H1 (cell line): Measurements from ENCODE around the gene ARFGEF3. TPM values are rescaled to one million over a fixed set of nuclear protein-coding genes. Genes with fewer than 3 reads are reported as not detected.

Experiments
- CTCF ChIA-PET: fragments of 300-600 bp; sonication (Branson Sonifier 250); formaldehyde crosslinking; loops from one replicate; lab custom pipeline; 2021; ENCODE audit not compliant: partially characterized antibody; lab: Charles Lee
- POLR2A ChIA-PET: fragments of 300-600 bp; sonication (Branson Sonifier 250); formaldehyde crosslinking; loops from one replicate; lab custom pipeline; 2021; ENCODE audit warnings: inconsistent platforms; ENCODE audit not compliant: partially characterized antibody; lab: Charles Lee
- DNase-seq, 2 experiments: peaks; one replicate each; pipeline versions ENCODE4 v3.0.0 to v3.0.0-alpha.2; 2010 to 2022; ENCODE audit warnings: low spot score in 2 of 2, low read depth in 1 of 2, mixed read lengths in 1 of 2
- FAIRE-seq: peaks from 2 replicates; lab custom pipeline; 2011; peaks lifted over from hg19 to GRCh38; lab: Jason Lieb, UNC
- H2AFZ ChIP-seq: 2 replicates; pipeline ENCODE4 v1.8.1; 2012; ENCODE audit warnings: low read length, inconsistent platforms
- H2AK5ac ChIP-seq: 2 replicates; pipeline ENCODE4 v1.6.1; 2013; ENCODE audit warnings: low read depth, low read length
- H2BK120ac ChIP-seq: replicated peaks from 2 replicates; pipeline ENCODE3; 2013; ENCODE audit warnings: low read depth, low read length, inconsistent platforms
- H2BK12ac ChIP-seq: 2 replicates; pipeline ENCODE4 v1.6.1; 2013; ENCODE audit warnings: low read depth, low read length
- H2BK15ac ChIP-seq: 2 replicates; pipeline ENCODE4 v1.6.1; 2013; ENCODE audit warnings: low read length
- H2BK20ac ChIP-seq: 2 replicates; pipeline ENCODE4 v1.6.1; 2013; ENCODE audit warnings: low read length
- H2BK5ac ChIP-seq: 2 replicates; pipeline ENCODE4 v1.6.1; 2013; ENCODE audit warnings: low read depth, low read length
- H3K14ac ChIP-seq: 2 replicates; pipeline ENCODE4 v1.6.1; 2013; ENCODE audit warnings: inconsistent platforms; ENCODE audit not compliant: insufficient read length
- H3K18ac ChIP-seq: 2 replicates; pipeline ENCODE4 v1.6.1; 2013; ENCODE audit warnings: low read length; ENCODE audit errors: extremely low read depth
- H3K23ac ChIP-seq: 2 replicates; pipeline ENCODE4 v1.6.1; 2013; ENCODE audit warnings: inconsistent platforms; ENCODE audit not compliant: insufficient read length
- H3K23me2 ChIP-seq: 2 replicates; pipeline ENCODE4 v1.6.1; 2013; ENCODE audit warnings: low read depth, low read length
- H3K27ac ChIP-seq: 2 replicates; pipeline ENCODE4 v1.6.1; 2011; ENCODE audit warnings: low read depth, low read length, inconsistent platforms
- H3K27me3 ChIP-seq, 4 experiments: replicated peaks in 1 of 4; 1 replicate in 1 of 4; 2 replicates in 3 of 4; pipeline versions ENCODE4 v1.6.1 to v1.8.1; 2011 to 2013; ENCODE audit warnings: low read length in 3 of 4, mild to moderate bottlenecking in 3 of 4, inconsistent platforms in 2 of 4, mixed read lengths in 2 of 4, moderate library complexity in 1 of 4; ENCODE audit not compliant: control insufficient read depth in 3 of 4, insufficient read depth in 3 of 4; ENCODE audit errors: extremely low read depth in 1 of 4
- H3K36me3 ChIP-seq, 4 experiments: 2 replicates each; pipeline versions ENCODE4 v1.6.1 to v1.8.1; 2011 to 2013; ENCODE audit warnings: mild to moderate bottlenecking in 4 of 4, low read length in 3 of 4, moderate library complexity in 2 of 4, control low read depth in 1 of 4, inconsistent platforms in 1 of 4; ENCODE audit not compliant: insufficient read depth in 4 of 4, control insufficient read depth in 2 of 4
- H3K4ac ChIP-seq: replicated peaks from 2 replicates; pipeline ENCODE3; 2013; ENCODE audit warnings: low read length, low read depth, mixed read lengths, inconsistent platforms; ENCODE audit not compliant: insufficient read length
- H3K4me1 ChIP-seq, 4 experiments: replicated peaks in 1 of 4; 1 replicate in 1 of 4; 2 replicates in 3 of 4; pipeline versions ENCODE4 v1.6.1 to v1.8.1; 2011 to 2013; ENCODE audit warnings: low read length in 3 of 4, inconsistent platforms in 2 of 4, mixed read lengths in 1 of 4; ENCODE audit not compliant: insufficient read depth in 4 of 4, control insufficient read depth in 3 of 4
- H3K4me2 ChIP-seq, 2 experiments: 2 replicates each; pipeline versions ENCODE4 v1.6.1 to v1.8.1; 2011 to 2013; ENCODE audit warnings: low read depth in 2 of 2, low read length in 2 of 2, control low read depth in 1 of 2, inconsistent platforms in 1 of 2, mild to moderate bottlenecking in 1 of 2; ENCODE audit not compliant: insufficient read depth in 1 of 2
- H3K4me3 ChIP-seq, 4 experiments: fragments of 200-600, 300-600 bp in 1 of 4; sonication (generic), shearing (Covaris generic), sonication (Bioruptor Twin) in 1 of 4; 2 replicates each; pipeline versions ENCODE4 v1.5.1 to v1.8.1; 2011 to 2016; ENCODE audit warnings: low read length in 4 of 4, low read depth in 3 of 4, control low read depth in 2 of 4, inconsistent platforms in 2 of 4, mild to moderate bottlenecking in 2 of 4, mixed read lengths in 1 of 4, moderate library complexity in 1 of 4; ENCODE audit not compliant: insufficient read depth in 2 of 4; ENCODE audit errors: extremely low read depth in 1 of 4
- H3K56ac ChIP-seq: replicated peaks from 2 replicates; pipeline ENCODE3; 2013; ENCODE audit warnings: low read depth, mild to moderate bottlenecking, mixed read lengths, low read length, inconsistent platforms; ENCODE audit not compliant: insufficient read length
- H3K79me1 ChIP-seq: 2 replicates; pipeline ENCODE4 v1.6.1; 2013; ENCODE audit warnings: low read depth, low read length, control low read depth
- H3K79me2 ChIP-seq, 2 experiments: 2 replicates each; pipeline versions ENCODE4 v1.6.1 to v1.8.1; 2012 to 2013; ENCODE audit warnings: low read length in 2 of 2, mild to moderate bottlenecking in 2 of 2, inconsistent platforms in 1 of 2; ENCODE audit not compliant: insufficient read depth in 2 of 2, control insufficient read depth in 1 of 2
- H3K9ac ChIP-seq, 4 experiments: replicated peaks in 1 of 4; 1 replicate in 1 of 4; 2 replicates in 3 of 4; pipeline versions ENCODE4 v1.6.1 to v1.8.1; 2011 to 2013; ENCODE audit warnings: low read depth in 3 of 4, low read length in 3 of 4, control low read depth in 2 of 4, mild to moderate bottlenecking in 2 of 4, moderate library complexity in 2 of 4, inconsistent platforms in 1 of 4; ENCODE audit errors: extremely low read depth in 1 of 4
- H3K9me3 ChIP-seq, 2 experiments: 2 replicates each; pipeline versions ENCODE4 v1.6.1 to v1.8.1; 2012 to 2013; ENCODE audit warnings: mild to moderate bottlenecking in 2 of 2, moderate library complexity in 2 of 2, control low read depth in 1 of 2, inconsistent platforms in 1 of 2, low read depth in 1 of 2, low read length in 1 of 2, mixed read lengths in 1 of 2; ENCODE audit not compliant: insufficient read depth in 2 of 2
- H4K20me1 ChIP-seq, 2 experiments: replicated peaks in 1 of 2; 2 replicates each; pipeline versions ENCODE3 to v1.8.1; 2011 to 2013; ENCODE audit warnings: inconsistent platforms in 2 of 2, low read length in 2 of 2, mild to moderate bottlenecking in 1 of 2; ENCODE audit not compliant: insufficient read depth in 2 of 2, control insufficient read depth in 1 of 2
- H4K5ac ChIP-seq: 2 replicates; pipeline ENCODE4 v1.6.1; 2013; ENCODE audit warnings: low read length, low read depth, mixed read lengths, inconsistent platforms; ENCODE audit not compliant: insufficient read length
- H4K8ac ChIP-seq: 2 replicates; pipeline ENCODE4 v1.8.0; 2013; ENCODE audit warnings: mild to moderate bottlenecking, moderate library complexity, low read length, inconsistent platforms; ENCODE audit not compliant: insufficient read depth; ENCODE audit errors: extremely low read depth
- H4K91ac ChIP-seq: replicated peaks from 2 replicates; pipeline ENCODE3; 2013; ENCODE audit warnings: low read length, mixed read lengths, inconsistent platforms; ENCODE audit not compliant: insufficient read length
- CTCF ChIP-seq, 3 experiments: IDR thresholded peaks; 1 replicate in 2 of 3; 2 replicates in 1 of 3; pipeline versions ENCODE4 v1.5.1 to v1.6.1; 2011; ENCODE audit warnings: low read length in 3 of 3, mild to moderate bottlenecking in 3 of 3, inconsistent platforms in 2 of 3, low read depth in 1 of 3, moderate library complexity in 1 of 3; ENCODE audit not compliant: insufficient read depth in 1 of 3; ENCODE audit errors: control extremely low read depth in 1 of 3
- EP300 ChIP-seq, 2 experiments: IDR thresholded peaks; 1 replicate in 1 of 2; 2 replicates in 1 of 2; pipeline ENCODE4 v1.6.1; 2011 to 2012; ENCODE audit warnings: low read depth in 2 of 2, low read length in 2 of 2, mild to moderate bottlenecking in 2 of 2, borderline replicate concordance in 1 of 2, inconsistent platforms in 1 of 2, moderate library complexity in 1 of 2
- GTF2F1 ChIP-seq: IDR thresholded peaks from 2 replicates; pipeline ENCODE4 v1.6.1; 2012; ENCODE audit warnings: low read depth, low read length, improper control_type of control experiment, borderline replicate concordance
- HDAC2 ChIP-seq, 2 experiments: fragments of 300-600 bp in 1 of 2; sonication (generic) in 1 of 2; IDR thresholded peaks; 2 replicates each; pipeline ENCODE4 v1.6.1; 2011 to 2012; ENCODE audit warnings: low read depth in 2 of 2, low read length in 2 of 2, mild to moderate bottlenecking in 2 of 2, moderate library complexity in 2 of 2, borderline replicate concordance in 1 of 2, inconsistent platforms in 1 of 2
- KDM1A ChIP-seq: fragments of 200-600, 300-600 bp; sonication (generic); IDR thresholded peaks from 2 replicates; pipeline ENCODE4 v1.7.1; 2016; ENCODE audit warnings: mild to moderate bottlenecking, low read length, borderline replicate concordance
- MAX ChIP-seq: IDR thresholded peaks from 2 replicates; pipeline ENCODE4 v1.6.1; 2012; ENCODE audit warnings: inconsistent platforms
- RXRA ChIP-seq: IDR thresholded peaks from 2 replicates; pipeline ENCODE4 v1.6.1; 2011; ENCODE audit warnings: low read depth, mild to moderate bottlenecking, low read length, moderate library complexity; ENCODE audit not compliant: insufficient read depth
- SIX5 ChIP-seq: IDR thresholded peaks from 2 replicates; pipeline ENCODE4 v1.6.1; 2011; ENCODE audit warnings: mild to moderate bottlenecking, low read depth, low read length
- TAF1 ChIP-seq: IDR thresholded peaks from 2 replicates; pipeline ENCODE4 v1.6.1; 2011; ENCODE audit warnings: mild to moderate bottlenecking, low read depth, low read length
- TEAD4 ChIP-seq: IDR thresholded peaks from 2 replicates; pipeline ENCODE4 v1.6.1; 2012; ENCODE audit warnings: low read depth, low read length, inconsistent platforms, mixed read lengths
- ZNF274 ChIP-seq: IDR thresholded peaks from 2 replicates; pipeline ENCODE4 v1.7.0; 2012; ENCODE audit warnings: low read length, borderline replicate concordance; ENCODE audit errors: extremely low read depth
- WGBS, 2 experiments: shearing (Covaris generic) in 1 of 2; methylation state at CpG; one replicate each; pipeline versions ENCODE4 v1.1.6 to v1.1.7; 2013 to 2015; ENCODE audit warnings: low lambda C conversion rate in 2 of 2, mixed read lengths in 2 of 2, inconsistent platforms in 1 of 2, low coverage in 1 of 2, missing lambda C conversion rate in 1 of 2; ENCODE audit not compliant: insufficient replicate concordance in 2 of 2, insufficient coverage in 1 of 2, insufficient read length in 1 of 2; ENCODE audit errors: extremely low coverage in 1 of 2, missing lambda C conversion rate in 1 of 2; 5-methylcytosine and 5-hydroxymethylcytosine counted together
- polyA plus RNA-seq, 7 experiments: library from polyadenylated mRNA; depleted of rRNA in 3 of 7; stranded (reverse) in 5 of 7; unstranded in 2 of 7; fragments of >200 nt in 5 of 7; fragments of 200-250 nt in 2 of 7; gene quantifications; 1 replicate in 5 of 7; 2 replicates in 1 of 7; 4 replicates in 1 of 7; pipeline versions ENCODE4 v1.2.1 to v1.2.3, GENCODE V29; 2011 to 2013; ENCODE audit warnings: missing spikeins in 2 of 7, mixed read lengths in 2 of 7
- total RNA-seq: library from RNA; stranded (reverse); fragmentation: NEBNext Ultra II Directional; extraction: Animal tissue kit (Norgen Biotek cat#: 25700); gene quantifications from 2 replicates; pipeline ENCODE4 v1.2.1, GENCODE V29; 2021

The ARFGEF3 gene
- total and polyA plus RNA-seq, 2 of the 8 experiments (the other 6 are each of a cell fraction or from before 2014, with no cell fraction given) = 5.8 to 23.2 TPM

GRCh38 chr6:138187156-138187555 lies 25.4 kb downstream of the ARFGEF3 start:
- Histone ChIP-seq H3K36me3 (no peaks in the 10 kb centered on the region), H2BK5ac (no peak overlapping the region), H3K4me1 (peaks cover 9 to 20% (median 14%) of the 10 kb centered on the region in 4 experiments), H3K27me3 (no peaks in the 10 kb centered on the region), H3K23me2 (no peaks in the 10 kb centered on the region), H2BK12ac (no peak overlapping the region), H3K4ac (no peak overlapping the region), H3K4me3 (no peak overlapping the region), H3K56ac (no peak overlapping the region), H3K27ac (no peak overlapping the region), H3K4me2 (no peak overlapping the region), H2BK20ac (no peak overlapping the region), H3K18ac (no peak overlapping the region), H3K79me2 (peaks cover 0 to 7% of the 10 kb centered on the region in 2 experiments; a peak in 2 of 4 replicates), H4K20me1 (no peaks in the 10 kb centered on the region), H4K8ac (0 out of 2 replicates have a peak overlapping the region, but pooled peaks have one; percentile 62), H2BK15ac (no peak overlapping the region), H2AFZ (no peak overlapping the region), H4K5ac (no peak overlapping the region), H2AK5ac (no peak overlapping the region), H3K23ac (no peak overlapping the region), H3K14ac (no peak overlapping the region), H3K9me3 (no peaks in the 10 kb centered on the region), H3K79me1 (peaks cover 5% of the 10 kb centered on the region; the same call in 1 of the 2 replicates), H3K9ac (no peak overlapping the region), H4K91ac (no peak overlapping the region), H2BK120ac (no peak overlapping the region)
- ChIA-PET CTCF (interaction anchor here (1.0 to 1.2 kb wide), 2 partner anchors 70 to 101 kb away, joined by 3 read pairs; no protein-coding TSS in a partner anchor), POLR2A (no interaction called here)
- DNase-seq = no peak
- FAIRE-seq = no peak
- 69% methylated on average over 4 of the region's 4 CpGs; no CpG with 5 or more reads in 1 of the 2 experiments for WGBS, 2 experiments
- TF ChIP-seq GTF2F1 = no peak
- no peak for TF ChIP-seq KDM1A
- TF ChIP-seq SIX5 = no peak
- no peak for TF ChIP-seq MAX
- no peak for TF ChIP-seq TEAD4
- no peak for TF ChIP-seq ZNF274
- no peak for TF ChIP-seq EP300 (IDR thresholded peaks at IDR 0.05; ENCODE audit: borderline replicate concordance in 1 of 2, low read depth in 2 of 2, low read length in 2 of 2)
- TF ChIP-seq CTCF (IDR thresholded peaks at IDR 0.05; ENCODE audit: control extremely low read depth in 1 of 3, insufficient read depth in 1 of 3, low read depth in 1 of 3, low read length in 3 of 3) = no peak
- TF ChIP-seq RXRA = no peak
- no peak for TF ChIP-seq TAF1
- TF ChIP-seq HDAC2 (IDR thresholded peaks at IDR 0.05; ENCODE audit: borderline replicate concordance in 1 of 2, low read depth in 2 of 2, low read length in 2 of 2) = no peak
